Measurements from ENCODE around the gene UNK. TPM values are rescaled to one million over a fixed set of nuclear protein-coding genes. Genes with fewer than 3 reads are reported as not detected.

The UNK gene
- total and polyA plus RNA-seq, 2 of the 13 experiments (the other 11 are each of a cell fraction or from before 2014, with no cell fraction given): 31.6 to 33.0 TPM

- intact Hi-C loops (cut with micrococcal nuclease; ENCODE audit: unreplicated experiment) (loop anchor here (2.0 kb wide), 1 partner anchor 15 kb away; the partner anchor contains the start of gene WBP2), in situ Hi-C loops (cut with HindIII; ENCODE audit: extremely low pct_ligation_motif_present, low pct_unique_long_range_greater_than_20kb) (no loop called here)
- DNase-seq (ENCODE audit: low spot score) (peak; percentile 99), FAIRE-seq (peak; percentile 96), ATAC-seq (peak; percentile 52)
- peaks cover 1 to 8% of the 10 kb centered on the region in 2 experiments; a peak in 3 of 5 replicates for H3K36me3 ChIP-seq (replicated peaks in 1 of 2; ENCODE audit: control insufficient read depth in 1 of 2, insufficient read depth in 2 of 2, low read length in 2 of 2)
- peak overlapping the region; percentile 59 to 75 (median 59) for H3K4me3 ChIP-seq (replicated peaks in 1 of 3; ENCODE audit: insufficient read depth in 1 of 3, low read depth in 2 of 3, low read length in 3 of 3)
- WGBS (ENCODE audit: low lambda C conversion rate): 15% methylated on average over 16 of the region's 23 CpGs
- H3K4me1 ChIP-seq (ENCODE audit: insufficient read depth, low read length): peaks cover 94% of the 10 kb centered on the region
- peaks cover 9% of the 10 kb centered on the region for H3K79me2 ChIP-seq (ENCODE audit: insufficient read depth, low read length)
- no peak overlapping the region for H2AFZ ChIP-seq (ENCODE audit: low read length)
- H3K4me2 ChIP-seq (ENCODE audit: low read depth, low read length): peak overlapping the region; percentile 84
- H4K20me1 ChIP-seq (ENCODE audit: insufficient read depth, low read length): no peaks in the 10 kb centered on the region; the same call in 1 of the 2 replicates
- H3K27ac ChIP-seq (ENCODE audit: extremely low read length, insufficient read depth, low read length): peak overlapping the region; percentile 83
- BruUV-seq (replicated peaks): TSS peak; percentile 87
- no peaks in the 10 kb centered on the region for H3K9me3 ChIP-seq (ENCODE audit: low read length)
- no peaks in the 10 kb centered on the region for H3K27me3 ChIP-seq (ENCODE audit: control insufficient read depth in 1 of 2, insufficient read depth in 2 of 2, low read length in 2 of 2)
- ChIA-PET CTCF (ENCODE audit: low intra/inter-chr PET ratio, low total read pairs) (no interaction called here), POLR2A (interaction anchor here (1.0 to 13.8 kb wide), 8 partner anchors 8 to 105 kb away, joined by 3 to 454 read pairs (median 14); partner anchors contain the start of genes GALK1, TRIM47, TRIM65 and UNC13D)
- H3K9ac ChIP-seq (ENCODE audit: insufficient read depth, low read depth, low read length): peak overlapping the region; percentile 85
- TF ChIP-seq ZBTB44 (CRISPR knock-in tag; IDR thresholded peaks at IDR 0.05) (no peak), PRDM10 (CRISPR knock-in tag; IDR thresholded peaks at IDR 0.05; ENCODE audit: low read depth) (peak; percentile 90), MED8 (CRISPR knock-in tag; IDR thresholded peaks at IDR 0.05; ENCODE audit: insufficient replicate concordance) (peak; percentile 19), HINFP (CRISPR knock-in tag; IDR thresholded peaks at IDR 0.05; ENCODE audit: low read depth) (peak; percentile 54; the same call in 1 of the 2 replicates), ZNF230 (CRISPR knock-in tag; IDR thresholded peaks at IDR 0.05) (peak; percentile 87), ZBTB38 (CRISPR knock-in tag; IDR thresholded peaks at IDR 0.05) (peak; percentile 72; the same call in 1 of the 2 replicates), MEIS2 (CRISPR knock-in tag; IDR thresholded peaks at IDR 0.05) (0 out of 2 replicates have a peak, but pooled peaks have one; percentile 32), ZNF737 (CRISPR knock-in tag; IDR thresholded peaks at IDR 0.05; ENCODE audit: borderline replicate concordance) (no peak), TOE1 (CRISPR knock-in tag; IDR thresholded peaks at IDR 0.05) (no peak; the same call in 1 of the 2 replicates), ZSCAN20 (CRISPR knock-in tag; IDR thresholded peaks at IDR 0.05; ENCODE audit: borderline replicate concordance) (no peak), ZNF781 (CRISPR knock-in tag; IDR thresholded peaks at IDR 0.05; ENCODE audit: borderline replicate concordance, not compliant biosample characterization) (peak; percentile 35)
Observed at GRCh38 chr17:75869282-75870141, 84.9 kb downstream of the UNK start.

All from HepG2 (cell line).